Measurements from ENCODE around the gene CDCA7L. TPM values are rescaled to one million over a fixed set of nuclear protein-coding genes. Genes with fewer than 3 reads are reported as not detected.
A peak's percentile ranks its signal among the peaks of the same experiment; 100 is the strongest.

The CDCA7L gene, protein sequence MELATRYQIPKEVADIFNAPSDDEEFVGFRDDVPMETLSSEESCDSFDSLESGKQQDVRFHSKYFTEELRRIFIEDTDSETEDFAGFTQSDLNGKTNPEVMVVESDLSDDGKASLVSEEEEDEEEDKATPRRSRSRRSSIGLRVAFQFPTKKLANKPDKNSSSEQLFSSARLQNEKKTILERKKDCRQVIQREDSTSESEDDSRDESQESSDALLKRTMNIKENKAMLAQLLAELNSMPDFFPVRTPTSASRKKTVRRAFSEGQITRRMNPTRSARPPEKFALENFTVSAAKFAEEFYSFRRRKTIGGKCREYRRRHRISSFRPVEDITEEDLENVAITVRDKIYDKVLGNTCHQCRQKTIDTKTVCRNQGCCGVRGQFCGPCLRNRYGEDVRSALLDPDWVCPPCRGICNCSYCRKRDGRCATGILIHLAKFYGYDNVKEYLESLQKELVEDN
- 36.4 TPM for total RNA-seq (ENCODE audit: insufficient read depth, low replicate concordance)

DNA sequence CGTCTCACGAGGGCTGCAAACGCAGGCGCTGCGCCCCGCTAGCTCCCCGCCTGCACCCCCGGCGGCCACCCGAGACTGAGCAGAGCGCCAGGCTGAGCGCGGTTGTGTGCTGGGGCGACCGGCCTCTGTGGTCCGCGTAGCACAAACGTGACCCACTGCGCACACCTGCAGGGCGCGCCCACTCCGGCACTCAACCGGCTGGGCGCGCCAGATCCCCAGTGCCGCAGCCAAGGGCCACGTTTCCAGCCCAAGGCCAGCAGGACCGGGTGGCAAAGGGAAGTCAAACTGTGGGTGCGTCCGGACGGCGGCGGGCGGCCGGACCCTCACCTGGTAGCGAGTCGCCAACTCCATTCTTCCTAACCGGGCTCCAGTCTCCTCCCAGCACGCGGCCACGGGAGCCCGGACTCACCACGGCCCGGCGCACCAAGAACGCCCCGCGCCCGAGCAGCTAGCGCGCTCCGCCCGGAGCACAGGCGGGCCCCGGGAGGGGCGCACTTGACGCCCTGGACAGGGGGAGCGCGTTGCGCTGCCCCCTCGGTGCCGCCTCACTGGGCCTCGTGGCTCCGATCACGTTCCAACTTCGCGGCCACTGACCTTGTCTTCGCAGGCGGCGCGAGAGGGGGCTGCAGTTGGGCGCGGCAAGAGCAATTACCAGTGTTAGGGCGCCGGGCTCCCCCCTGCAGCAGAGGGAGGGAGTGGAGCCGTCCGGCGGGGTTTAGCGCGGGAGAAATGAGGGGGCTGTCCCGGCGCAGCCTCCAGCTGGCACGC lies at the start of gene CDCA7L:
Gene CDCA7L (minus strand): TSS at position 446 of the 768 bp plus-strand sequence. CDS start 95 bp downstream, at position 351.
- DNase-seq (ENCODE audit: low spot score) = peak; percentile 73

DNA sequence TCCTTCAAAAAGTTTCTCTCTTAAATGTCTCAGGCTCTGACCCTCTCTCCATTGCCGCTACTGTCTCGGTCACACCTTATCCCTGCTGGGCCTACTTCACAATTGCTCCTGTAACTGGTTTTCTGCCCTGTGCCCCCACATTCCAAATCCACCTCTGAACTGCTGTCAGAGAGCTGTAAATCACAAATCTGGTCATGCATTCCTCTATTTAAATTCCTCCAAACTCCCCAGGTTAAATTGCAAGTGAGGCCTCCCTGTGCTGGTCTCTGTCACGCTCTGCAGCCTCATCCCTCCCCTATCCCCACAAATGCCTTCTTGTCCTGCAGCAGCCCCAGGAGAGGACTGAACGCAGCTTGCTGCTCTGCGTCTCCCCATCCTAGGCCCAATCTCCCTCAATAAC lies 40.4 kb upstream of the CDCA7L start:
- no peak for DNase-seq (ENCODE audit: low spot score)

DNA sequence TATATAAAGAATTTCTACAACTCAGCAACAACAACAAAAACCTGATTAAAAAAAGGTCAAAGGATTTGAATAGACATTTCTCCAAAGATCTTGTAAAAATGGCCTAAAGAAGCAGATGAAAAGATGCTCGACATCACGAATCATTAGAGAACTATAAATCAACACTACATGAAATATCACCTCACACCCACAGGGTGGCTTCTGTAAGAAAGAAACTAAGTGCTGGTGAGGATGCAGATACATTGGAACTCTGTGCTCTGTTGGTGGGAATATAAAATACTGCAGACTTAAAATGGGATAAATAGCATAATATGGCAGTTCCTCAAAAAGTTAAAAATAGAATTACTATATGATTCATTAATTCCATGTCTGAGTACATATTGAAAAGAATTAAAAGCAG lies 38.3 kb upstream of the CDCA7L start:
- DNase-seq (ENCODE audit: low spot score) = no peak

DNA sequence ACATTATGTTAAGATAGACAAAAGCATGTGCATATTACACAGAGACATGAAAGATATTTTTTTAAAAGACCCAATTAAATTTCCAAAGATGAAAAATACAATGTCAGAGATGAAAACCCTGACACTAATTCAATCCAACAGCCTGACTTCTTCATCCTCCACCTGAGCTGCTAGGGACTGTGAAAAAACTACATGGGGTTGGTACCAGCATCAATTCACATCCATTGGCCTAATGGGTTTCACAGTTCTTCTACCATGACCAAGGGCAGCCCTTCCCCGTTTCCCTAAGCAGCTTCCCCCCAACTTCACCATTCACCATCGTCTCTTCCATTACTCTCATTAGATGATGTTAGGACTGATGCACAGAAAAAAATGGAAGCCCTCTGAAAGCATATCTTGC lies 37.4 kb upstream of the CDCA7L start:
- DNase-seq (ENCODE audit: low spot score) = no peak

DNA sequence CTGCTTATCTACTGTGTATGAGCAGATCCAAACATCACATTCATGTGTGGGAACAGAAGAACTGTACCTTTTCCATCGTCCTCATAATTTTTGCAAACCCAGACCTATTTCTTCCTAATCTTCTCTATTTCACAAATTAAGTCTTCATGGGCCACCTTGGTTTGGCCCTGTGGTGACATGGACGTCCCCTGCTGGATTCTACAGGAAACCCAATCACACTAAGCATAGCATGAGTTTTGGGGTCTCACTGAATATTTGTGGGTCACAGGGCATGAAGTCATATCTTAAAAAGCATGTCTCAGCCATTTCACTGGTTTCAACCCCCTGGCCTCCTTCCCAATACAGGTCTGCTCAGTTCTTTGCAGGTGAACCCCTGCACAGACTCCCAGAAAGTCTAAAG lies 35.8 kb upstream of the CDCA7L start:
- DNase-seq (ENCODE audit: low spot score) = no peak

DNA sequence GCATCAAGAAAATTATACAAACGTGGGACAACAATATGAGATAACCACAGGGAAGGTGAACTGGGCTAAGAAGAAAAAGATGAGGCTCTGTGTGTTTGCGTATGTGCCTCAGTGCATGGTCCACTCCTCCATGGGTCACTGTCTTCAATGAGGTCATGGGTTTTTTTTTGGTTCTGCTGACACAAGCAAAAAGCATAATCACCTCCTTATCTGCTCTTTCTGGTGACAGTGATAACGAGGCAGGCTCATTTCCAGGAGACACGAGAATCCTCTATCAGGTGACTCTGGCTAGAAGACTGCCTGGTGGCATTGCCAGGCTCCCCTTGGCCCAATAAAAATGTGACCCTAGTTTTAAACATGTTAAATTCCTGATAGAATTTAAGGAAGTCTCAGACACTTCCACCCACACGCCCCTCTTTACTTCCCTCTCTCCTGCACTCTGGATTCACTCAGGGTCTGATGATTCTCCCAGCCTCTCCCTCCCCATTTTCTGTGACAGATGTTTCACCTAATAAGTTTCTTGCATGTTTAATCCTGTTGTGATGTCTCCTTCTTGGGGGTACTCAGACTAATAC lies 35.3 kb upstream of the CDCA7L start:
- no peak for DNase-seq (ENCODE audit: low spot score)

DNA sequence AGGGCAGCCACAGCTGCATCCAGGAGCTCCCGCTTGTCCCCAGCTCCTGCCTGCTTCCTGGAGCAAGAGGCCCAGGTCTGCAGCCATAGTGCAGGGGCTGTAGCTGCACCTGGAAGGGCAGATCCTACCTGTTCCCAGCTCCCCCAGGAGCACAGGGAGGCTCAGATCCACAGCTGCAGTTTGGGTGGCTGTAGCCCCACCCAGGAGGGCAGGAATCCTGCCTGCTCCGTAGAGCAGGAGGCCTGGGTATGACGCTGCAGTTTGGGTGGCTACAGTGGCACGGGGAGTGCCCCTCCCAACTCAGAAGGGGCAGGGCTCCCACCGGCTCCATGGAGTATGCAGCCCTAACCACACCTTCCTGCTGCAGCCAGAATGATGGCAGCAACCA lies 26.7 kb upstream of the CDCA7L start:
- DNase-seq (ENCODE audit: low spot score) = no peak

DNA sequence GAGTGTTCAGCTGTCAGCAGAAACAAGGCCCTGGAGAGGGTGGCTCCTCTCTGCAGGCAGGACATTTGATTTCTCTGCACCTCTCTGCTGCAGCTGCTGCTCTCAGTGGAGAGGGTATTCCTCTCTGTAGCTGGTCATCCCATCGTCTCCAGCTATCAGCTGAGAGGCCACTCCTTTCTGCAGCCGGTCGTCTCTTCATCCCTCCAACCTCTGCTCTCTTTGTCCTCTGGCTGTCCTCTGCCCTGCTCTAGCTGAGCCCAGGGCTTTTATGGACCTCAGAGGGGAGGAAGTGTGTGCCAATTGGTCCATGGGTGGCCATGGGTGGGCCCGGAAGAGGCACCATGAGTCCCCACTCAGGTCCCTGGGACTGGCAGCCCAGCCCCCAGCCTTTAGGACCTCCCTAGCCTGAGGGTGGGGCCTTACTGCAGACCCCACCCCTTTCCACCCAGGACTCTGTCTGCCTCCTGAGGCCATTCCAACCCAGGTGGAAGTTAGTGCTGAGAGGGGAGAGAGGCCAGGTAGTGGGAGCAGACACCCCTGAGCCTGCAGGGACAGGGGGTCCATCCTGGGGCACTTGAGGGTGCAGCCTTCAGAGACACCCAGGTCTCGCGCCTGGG lies 26.2 kb upstream of the CDCA7L start:
- no peak for DNase-seq (ENCODE audit: low spot score)

DNA sequence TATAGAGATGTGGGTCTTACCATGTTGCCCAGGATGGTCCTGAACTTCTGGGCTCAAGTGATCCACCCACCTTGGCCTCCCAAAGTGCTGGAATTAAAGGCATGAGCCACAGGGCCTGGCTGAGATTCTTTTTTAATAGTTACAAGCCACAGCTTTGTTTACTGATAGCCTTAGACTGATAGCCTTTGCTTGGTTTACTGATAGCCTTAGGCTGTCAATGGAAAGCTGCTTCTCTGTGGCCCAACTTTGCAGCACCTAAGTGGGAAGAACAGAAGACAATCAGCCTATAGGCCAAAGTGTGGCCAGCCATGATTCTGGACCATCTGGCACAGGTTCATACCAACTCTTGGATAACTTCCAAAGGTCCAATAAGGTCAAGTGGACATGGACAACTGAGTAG lies 24.1 kb upstream of the CDCA7L start:
- DNase-seq (ENCODE audit: low spot score) = no peak

DNA sequence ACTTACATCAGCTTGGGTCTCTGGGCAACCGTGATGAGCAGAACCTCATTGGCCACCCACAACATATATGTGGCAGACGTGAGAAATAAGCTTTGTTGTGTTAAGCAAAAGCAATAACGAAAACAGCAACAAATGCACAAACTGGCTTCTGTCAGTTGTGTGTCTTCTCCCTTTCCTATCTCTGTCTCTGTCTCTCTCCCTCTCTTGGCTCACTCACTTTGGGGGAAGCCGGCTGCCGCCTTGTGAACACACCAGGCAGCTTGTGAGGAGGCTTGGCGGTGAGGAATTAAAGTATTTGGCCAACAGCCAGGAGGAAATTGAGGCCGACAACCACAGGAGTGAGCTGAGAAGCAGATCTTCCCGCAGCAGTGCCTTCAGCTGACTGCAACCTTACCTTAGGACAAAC lies 21.9 kb upstream of the CDCA7L start:
- no peak for DNase-seq (ENCODE audit: low spot score)

DNA sequence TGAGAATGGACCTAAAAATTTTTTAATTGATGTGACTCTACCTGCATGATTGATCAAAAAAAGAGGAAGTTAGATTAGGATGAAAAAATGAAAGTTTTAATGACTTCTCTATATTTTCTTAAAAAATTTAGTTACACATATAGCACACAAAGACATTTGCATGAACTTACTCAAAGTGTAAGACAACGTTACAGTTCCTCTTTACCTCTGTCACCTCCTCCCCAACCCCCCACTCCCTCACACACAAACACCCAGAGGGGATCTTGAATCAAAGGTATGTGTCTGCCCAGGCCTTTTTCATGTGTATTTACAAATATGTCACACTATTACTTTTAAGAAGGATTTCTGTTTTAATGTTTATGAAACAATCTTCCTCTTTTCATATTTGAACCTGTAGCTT lies 20.6 kb upstream of the CDCA7L start:
- no peak for DNase-seq (ENCODE audit: low spot score)

DNA sequence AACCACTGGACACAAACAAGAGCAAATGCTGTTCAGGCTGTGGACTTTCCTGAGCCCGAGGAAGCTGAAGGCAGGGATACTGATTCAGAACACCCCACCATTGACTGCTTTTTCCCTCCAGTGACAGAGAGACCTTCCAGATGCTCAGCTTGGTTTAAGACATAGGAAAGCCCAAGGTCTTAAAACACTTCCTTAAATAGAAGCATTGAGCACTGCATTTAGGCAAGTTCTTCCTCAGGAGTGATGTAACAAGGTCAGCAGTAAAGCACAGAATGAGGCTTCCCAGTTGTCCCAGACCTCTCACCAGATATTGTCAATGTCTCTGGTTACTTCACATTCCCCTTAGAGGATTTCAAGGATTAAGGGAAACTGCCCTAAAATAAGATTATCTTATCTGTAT lies 19.6 kb upstream of the CDCA7L start:
- peak; percentile 74 for DNase-seq (ENCODE audit: low spot score)

DNA sequence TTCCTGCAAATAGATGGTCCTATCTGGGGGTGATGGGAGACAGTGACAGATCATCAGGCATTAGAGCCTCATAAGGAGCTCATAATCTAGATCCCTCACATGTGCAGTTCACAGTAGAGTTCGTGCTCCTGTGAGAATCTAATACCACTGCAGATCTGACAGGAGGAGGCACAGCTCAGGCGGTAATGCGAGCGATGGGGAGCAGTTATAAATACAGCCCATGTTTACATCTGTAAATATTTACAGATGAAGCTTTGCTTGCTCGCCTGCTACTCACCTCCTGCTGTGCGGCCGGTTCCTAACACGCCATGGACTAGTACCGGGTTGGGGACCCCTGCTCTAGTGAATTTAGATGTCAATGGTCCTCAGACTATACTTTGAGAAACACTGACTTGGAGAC lies 17.0 kb upstream of the CDCA7L start:
- no peak for DNase-seq (ENCODE audit: low spot score)

DNA sequence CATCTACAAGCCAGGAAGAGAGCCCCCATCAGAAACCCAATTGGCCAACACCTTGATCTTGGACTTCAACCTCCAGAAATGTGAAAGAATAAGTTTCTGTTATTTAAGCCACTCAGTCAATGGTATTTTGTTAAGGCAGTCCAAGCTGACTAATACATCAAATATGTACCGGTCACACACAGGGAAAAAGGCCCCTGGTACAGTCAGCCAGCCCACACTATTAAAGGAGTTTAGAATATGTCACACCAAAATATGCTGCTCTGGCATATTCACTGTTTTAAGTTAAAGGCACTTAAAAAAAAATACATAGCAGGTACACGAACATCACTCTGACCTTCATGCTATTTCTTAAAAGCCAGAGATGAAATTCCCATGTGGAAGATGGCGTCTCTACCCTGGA lies 15.2 kb upstream of the CDCA7L start:
- peak; percentile 7 for DNase-seq (ENCODE audit: low spot score)

DNA sequence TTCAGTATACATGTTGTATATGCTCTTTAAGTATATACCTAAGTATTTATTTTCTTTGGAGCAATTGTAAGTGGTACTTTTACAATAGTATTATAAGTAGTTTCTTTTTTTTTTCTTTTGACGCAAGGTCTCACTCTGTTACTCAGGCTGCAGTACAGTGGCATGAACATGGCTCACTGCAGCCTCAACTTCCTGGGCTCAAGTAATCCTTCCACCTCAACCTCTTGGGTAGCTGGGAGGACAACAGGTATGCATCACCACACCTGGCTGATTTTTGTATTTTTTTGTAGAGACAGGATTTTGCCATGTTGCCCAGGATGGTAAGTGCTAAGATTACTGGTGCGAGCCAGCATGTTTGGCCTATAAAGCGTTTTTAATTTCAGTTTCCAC lies 13.7 kb upstream of the CDCA7L start:
- DNase-seq (ENCODE audit: low spot score) = no peak

DNA sequence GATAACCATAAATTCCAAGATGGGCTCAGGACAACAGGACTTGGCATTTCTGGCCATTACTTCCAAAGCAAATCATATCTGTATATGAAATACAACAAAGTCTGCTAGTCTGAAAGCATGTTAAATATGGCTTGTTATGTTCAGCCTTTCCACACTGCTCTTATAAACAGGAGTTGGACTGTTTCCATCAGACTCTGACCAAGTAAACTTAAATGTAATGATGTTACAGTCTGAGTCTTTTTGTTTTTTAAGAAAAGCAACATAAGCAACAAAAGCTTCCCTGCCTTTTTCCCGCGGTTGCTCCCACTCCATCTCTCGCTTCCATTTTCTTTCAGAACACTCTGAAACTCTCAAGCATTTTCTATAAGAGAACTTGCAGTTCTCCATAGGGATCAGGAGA lies 8.1 kb upstream of the CDCA7L start:
- peak; percentile 11 for DNase-seq (ENCODE audit: low spot score)

DNA sequence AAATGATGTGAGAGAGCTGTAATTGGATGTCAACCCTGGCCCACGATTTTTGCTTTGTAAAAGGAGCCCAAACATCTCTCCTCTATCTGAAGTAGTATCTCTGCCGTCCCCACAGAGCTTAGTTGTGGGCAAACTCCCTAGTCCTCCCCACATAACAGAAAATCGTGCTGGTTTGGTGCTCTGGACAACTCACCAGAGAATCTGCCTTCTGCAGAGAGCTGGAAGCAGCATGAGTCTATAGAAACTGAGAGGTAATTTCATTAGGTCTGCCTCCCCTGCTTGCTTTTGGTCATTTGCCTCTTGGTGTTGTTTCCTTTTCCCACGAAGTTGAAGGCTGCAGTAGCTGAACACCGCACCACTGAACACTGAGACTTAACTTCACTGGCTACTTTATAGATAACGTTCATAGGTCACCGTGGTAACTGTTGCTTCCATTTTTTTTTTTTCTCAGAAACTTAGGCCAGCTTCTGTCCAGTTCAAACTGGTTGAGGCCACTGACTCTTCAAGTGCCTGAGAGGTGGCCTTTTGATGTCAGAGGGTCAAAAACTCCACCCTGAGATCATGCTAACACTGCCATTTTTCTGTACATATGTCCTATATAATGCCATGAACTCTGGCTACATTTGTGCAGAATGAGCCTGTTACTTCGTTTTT lies 3.3 kb upstream of the CDCA7L start:
- no peak for DNase-seq (ENCODE audit: low spot score)

DNA sequence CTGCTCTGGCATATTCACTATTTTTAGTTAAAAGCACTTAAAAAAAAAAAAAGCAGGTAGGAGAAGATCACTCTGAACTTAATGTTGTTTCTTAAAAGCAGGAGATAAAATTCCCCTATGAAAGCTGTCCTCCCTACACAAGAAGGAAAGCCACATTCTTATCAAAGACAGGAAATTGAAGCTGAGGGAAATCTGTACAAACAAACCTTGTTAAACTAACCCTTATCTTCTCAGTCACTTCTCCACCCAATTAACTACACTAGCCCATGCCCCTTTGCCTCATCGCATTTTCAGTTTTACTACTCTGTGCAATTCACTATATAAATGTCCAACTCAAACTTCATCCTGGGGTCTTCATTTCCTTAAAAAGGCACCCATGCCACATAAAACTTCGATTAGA lies 2.7 kb upstream of the CDCA7L start:
- no peak for DNase-seq (ENCODE audit: low spot score)

DNA sequence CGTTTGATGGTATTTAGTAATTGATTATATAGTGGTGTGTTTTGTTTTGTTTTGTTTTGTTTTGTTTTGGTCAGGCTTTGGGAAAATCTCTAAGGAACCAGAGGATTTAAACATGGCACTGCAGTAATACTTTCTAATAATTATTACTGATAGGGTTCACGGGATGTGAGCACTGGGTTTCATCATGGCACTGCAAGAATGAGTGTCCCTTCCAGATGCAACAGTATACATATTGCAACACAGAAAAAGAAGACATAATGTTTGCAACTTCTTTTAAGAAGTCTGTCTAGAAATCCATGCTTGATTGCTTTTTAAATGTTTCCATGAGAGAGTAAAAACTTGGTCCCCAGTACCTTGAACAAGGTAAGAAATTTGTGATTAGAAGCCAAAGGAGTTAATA lies 2.2 kb upstream of the CDCA7L start:
- no peak for DNase-seq (ENCODE audit: low spot score)

DNA sequence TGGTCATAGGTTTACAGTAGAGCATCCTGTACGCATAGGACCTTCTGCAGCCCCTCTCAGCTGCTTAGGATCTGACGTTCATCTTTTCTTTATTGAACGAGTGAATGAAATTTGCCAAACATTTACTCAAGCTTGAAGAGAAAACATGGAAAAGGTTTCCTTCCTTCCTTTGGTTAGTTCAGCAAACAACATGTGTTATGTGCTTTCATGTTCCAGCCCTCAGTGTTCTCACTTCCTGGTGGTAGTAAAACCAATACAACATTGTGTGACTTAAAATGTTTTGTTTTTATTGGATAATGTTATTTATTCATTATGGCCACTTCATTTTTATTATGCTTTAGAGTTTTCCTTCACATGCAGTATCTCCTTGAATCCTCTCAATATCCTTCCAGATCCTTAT lies 1.4 kb upstream of the CDCA7L start:
- no peak for DNase-seq (ENCODE audit: low spot score)

DNA sequence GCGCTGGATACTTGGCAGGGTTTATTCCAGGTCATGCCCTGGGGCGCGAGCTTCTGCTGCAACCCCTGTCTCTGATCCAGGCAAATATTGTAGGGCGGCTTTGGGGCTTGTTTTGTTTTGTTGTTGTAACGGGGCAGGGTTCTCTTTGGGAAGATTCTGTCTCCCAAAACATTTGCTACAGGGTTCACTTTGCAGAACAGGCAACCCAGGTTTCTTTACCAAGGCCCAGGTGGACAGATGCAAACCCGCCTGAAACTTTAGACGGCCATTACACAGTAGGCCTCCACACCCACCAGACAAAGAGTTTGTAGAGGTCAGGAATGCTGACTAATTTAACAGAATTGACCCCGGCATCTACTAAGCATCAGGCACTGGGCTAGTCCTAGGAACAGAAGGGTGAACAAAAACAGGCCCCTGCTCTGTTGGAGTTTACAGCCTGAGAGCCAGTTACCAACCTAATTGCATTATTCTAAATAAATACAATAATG lies 567 bp upstream of the CDCA7L start:
- DNase-seq (ENCODE audit: low spot score) = no peak

Measured in umbilical cord (tissue), 2 donors.